MCF 10A (cell line): ENCODE results near the gene ARID5B. TPM values are rescaled to one million over a fixed set of nuclear protein-coding genes. Genes with fewer than 3 reads are reported as not detected.

Experiments
- BruUV-seq: library from RNA; stranded (reverse); fragments of 400-500 nt; replicated peaks from 2 replicates; lab custom pipeline; 2021; lab: Mats Ljungman, UMichigan
- CTCF ChIA-PET: fragments of 300-600 bp; sonication (Branson Sonifier 250); formaldehyde crosslinking; extraction: SDS; loops from one replicate; lab custom pipeline; 2021; ENCODE audit warnings: antibody characterized with exemption, inconsistent platforms; lab: Yijun Ruan, JAX
- POLR2A ChIA-PET: fragments of 300-600, 350-650 bp; sonication (Branson Sonifier 250); formaldehyde crosslinking; extraction: SDS; loops from one replicate; lab custom pipeline; 2020; ENCODE audit warnings: antibody characterized with exemption, inconsistent platforms; lab: Yijun Ruan, JAX
- DNase-seq: peaks from one replicate; pipeline ENCODE4 v3.0.0-alpha.2; 2018; ENCODE audit not compliant: unreplicated experiment
- H3K27ac Mint-ChIP-seq: one replicate; pipeline ENCODE4 v1.8.0; 2022; ENCODE audit warnings: mild to moderate bottlenecking, low read depth, mixed read lengths; ENCODE audit not compliant: unreplicated experiment
- H3K27me3 Mint-ChIP-seq: one replicate; pipeline ENCODE4 v1.8.0; 2022; ENCODE audit warnings: mixed read lengths; ENCODE audit not compliant: insufficient read depth, unreplicated experiment
- H3K36me3 Mint-ChIP-seq: one replicate; pipeline ENCODE4 v1.8.0; 2022; ENCODE audit warnings: mild to moderate bottlenecking, moderate library complexity, mixed read lengths; ENCODE audit not compliant: insufficient read depth, unreplicated experiment
- H3K4me1 Mint-ChIP-seq: one replicate; pipeline ENCODE4 v1.8.0; 2022; ENCODE audit warnings: mixed read lengths; ENCODE audit not compliant: insufficient read depth, unreplicated experiment
- H3K4me3 Mint-ChIP-seq: one replicate; pipeline ENCODE4 v1.8.0; 2022; ENCODE audit warnings: mild to moderate bottlenecking, moderate library complexity, mixed read lengths; ENCODE audit not compliant: unreplicated experiment
- H3K9me3 Mint-ChIP-seq: one replicate; pipeline ENCODE4 v1.8.0; 2022; ENCODE audit warnings: mixed read lengths; ENCODE audit not compliant: unreplicated experiment
- CTCF ChIP-seq: fragments of 200-600 bp; IDR thresholded peaks from one replicate; pipeline ENCODE4 v1.8.0; 2022; ENCODE audit warnings: antibody characterized with exemption, mild to moderate bottlenecking; ENCODE audit not compliant: unreplicated experiment
- intact Hi-C: fragments of 100-400 bp; cut with micrococcal nuclease; formaldehyde crosslinking; loops from 2 replicates; pipeline ENCODE4 v1.14.1; 2022
- total RNA-seq: library from RNA; stranded (reverse); gene quantifications from 2 replicates; pipeline ENCODE4 v1.2.3, GENCODE V29; 2022

The ARID5B gene
- total RNA-seq, 1 experiment from 2014 or later, result 12.2 TPM

- peaks cover 11% of the 10 kb centered on the region for H3K9me3 Mint-ChIP-seq
- peaks cover 32% of the 10 kb centered on the region for H3K4me1 Mint-ChIP-seq
- ChIA-PET CTCF (interaction anchor here (0.5 to 1.0 kb wide), 2 partner anchors 15 to 536 kb away, joined by 3 to 9 read pairs; no protein-coding TSS in a partner anchor), POLR2A (interaction anchor here (0.6 to 5.6 kb wide), 3 partner anchors 8 to 36 kb away, joined by 3 to 43 read pairs (median 3); no protein-coding TSS in a partner anchor)
- no peak for DNase-seq
- no peak for TF ChIP-seq CTCF
- H3K27ac Mint-ChIP-seq, result no peak overlapping the region
- BruUV-seq, result no TSS peak
- H3K4me3 Mint-ChIP-seq, result no peak overlapping the region
- intact Hi-C loops, result no loop called here
- peaks cover 91% of the 10 kb centered on the region for H3K36me3 Mint-ChIP-seq
- H3K27me3 Mint-ChIP-seq, result no peaks in the 10 kb centered on the region
Observed at GRCh38 chr10:62057850-62058249, 156.4 kb downstream of the ARID5B start.

- H3K4me3 Mint-ChIP-seq, result no peak overlapping the region
- CTCF ChIA-PET, result interaction anchor here (1.0 kb wide), 1 partner anchor 16 kb away, joined by 9 read pairs; no protein-coding TSS in a partner anchor
- peak overlapping the region; percentile 51 for H3K27ac Mint-ChIP-seq
Observed at GRCh38 chr10:62058476-62058875, 157.0 kb downstream of the ARID5B start.

GRCh38 chr10:62058896-62059216, 157.4 kb downstream of the ARID5B start:
- no TSS peak for BruUV-seq
- Mint-ChIP-seq H3K4me1 (peaks cover 37% of the 10 kb centered on the region), H3K36me3 (peaks cover 91% of the 10 kb centered on the region), H3K4me3 (no peak overlapping the region), H3K27me3 (no peaks in the 10 kb centered on the region), H3K9me3 (peaks cover 11% of the 10 kb centered on the region), H3K27ac (peak overlapping the region; percentile 51)
- DNase-seq, result no peak
- POLR2A ChIA-PET, result interaction anchor here (0.7 to 5.6 kb wide), 5 partner anchors 8 to 157 kb away, joined by 3 to 43 read pairs (median 3); no protein-coding TSS in a partner anchor
- no peak for TF ChIP-seq CTCF
- intact Hi-C loops, result no loop called here
- CTCF ChIA-PET, result interaction anchor here (0.7 to 1.0 kb wide), 2 partner anchors 16 to 222 kb away, joined by 3 to 9 read pairs; no protein-coding TSS in a partner anchor

More at GRCh38 chr10:62058476-62058875, 157.0 kb downstream of the ARID5B start:
- no peak for DNase-seq
- intact Hi-C loops, result no loop called here
- H3K36me3 Mint-ChIP-seq, result peaks cover 91% of the 10 kb centered on the region
- peaks cover 11% of the 10 kb centered on the region for H3K9me3 Mint-ChIP-seq
- peaks cover 33% of the 10 kb centered on the region for H3K4me1 Mint-ChIP-seq
- POLR2A ChIA-PET, result interaction anchor here (0.7 to 5.6 kb wide), 5 partner anchors 9 to 156 kb away, joined by 3 to 43 read pairs (median 3); no protein-coding TSS in a partner anchor
- no peak for TF ChIP-seq CTCF
- no peaks in the 10 kb centered on the region for H3K27me3 Mint-ChIP-seq
- no TSS peak for BruUV-seq

GRCh38 chr10:62059217-62059920, 157.9 kb downstream of the ARID5B start:
- DNase-seq, result no peak
- CTCF ChIA-PET, result interaction anchor here (0.7 kb wide), 1 partner anchor 222 kb away, joined by 3 read pairs; no protein-coding TSS in a partner anchor
- peak overlapping the region; percentile 51 for H3K27ac Mint-ChIP-seq
- intact Hi-C loops, result no loop called here
- peaks cover 93% of the 10 kb centered on the region for H3K36me3 Mint-ChIP-seq
- H3K4me3 Mint-ChIP-seq, result no peak overlapping the region
- H3K4me1 Mint-ChIP-seq, result peaks cover 37% of the 10 kb centered on the region
- BruUV-seq, result no TSS peak
- peaks cover 11% of the 10 kb centered on the region for H3K9me3 Mint-ChIP-seq
- no peaks in the 10 kb centered on the region for H3K27me3 Mint-ChIP-seq
- POLR2A ChIA-PET, result interaction anchor here (0.7 to 5.6 kb wide), 7 partner anchors 10 to 172 kb away, joined by 3 to 43 read pairs (median 3); no protein-coding TSS in a partner anchor
- TF ChIP-seq CTCF, result no peak
